Epithelial cell of esophagus (primary cell): Measurements from ENCODE around the gene CERS4.

Experiments
- DNase-seq: peaks from one replicate; pipeline ENCODE4 v3.0.0; 2010; ENCODE audit warnings: low read depth
- H3K4me3 ChIP-seq: 2 replicates; pipeline ENCODE4 v1.5.1; 2011; ENCODE audit warnings: mild to moderate bottlenecking, low read length, control low read depth
- TF ChIP-seq, protein P1 (sequence below): IDR thresholded peaks from 2 replicates; pipeline ENCODE4 v1.5.1; 2011; ENCODE audit warnings: low read depth, mild to moderate bottlenecking, low read length, control low read depth, inconsistent platforms; ENCODE audit not compliant: insufficient read depth; ENCODE audit errors: missing control alignments

The CERS4 gene

DNA sequence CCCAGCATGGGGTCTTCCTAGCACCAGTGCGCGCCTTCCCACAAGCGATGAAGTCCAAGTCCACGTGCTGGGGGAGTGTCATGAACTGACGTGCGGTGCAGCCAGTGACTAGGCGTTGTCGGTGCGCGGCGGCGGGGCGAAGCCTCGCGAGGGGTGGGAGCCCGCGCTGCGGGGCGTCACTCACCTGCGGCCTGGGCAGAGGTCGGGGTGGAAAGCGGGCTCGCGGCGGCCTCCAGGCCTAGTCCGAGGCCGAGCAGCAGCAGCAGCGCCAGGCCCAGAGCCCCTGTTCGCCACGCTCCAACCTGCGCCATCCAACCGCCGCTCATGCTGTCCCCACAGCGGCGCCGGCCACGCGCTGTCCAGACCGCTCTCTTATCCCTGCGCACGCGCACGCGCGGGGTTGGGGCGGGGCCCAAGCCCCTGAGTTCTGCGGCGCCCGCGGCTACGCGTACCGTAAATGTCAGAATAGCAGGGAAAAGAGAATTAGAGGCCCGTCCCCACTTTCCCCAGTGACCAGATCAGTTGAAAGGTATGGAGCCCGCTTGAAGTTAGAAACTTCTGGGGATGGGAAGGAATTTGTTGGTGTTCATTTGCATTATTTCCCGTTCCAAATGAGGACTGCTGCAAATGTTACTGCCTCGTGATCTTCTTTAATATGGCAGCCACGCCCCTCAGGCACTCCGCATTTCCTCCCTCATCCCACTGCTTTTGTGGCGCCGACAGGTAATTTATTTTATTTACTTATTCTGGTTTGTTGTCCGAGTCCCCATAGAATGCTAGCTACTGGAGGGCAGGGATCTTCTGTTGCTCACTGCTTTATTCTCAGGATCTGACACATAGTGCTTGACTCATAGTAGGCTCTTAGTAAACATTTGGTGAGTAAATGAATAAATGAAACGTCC is 99.0 kb downstream of the CERS4 start, which contains the start of gene CD320:
CD320 (minus strand) TSS at position 394 of the 902 bp plus-strand sequence; CDS start at position 326, 68 bp downstream.
- TF ChIP-seq, protein P1, sequence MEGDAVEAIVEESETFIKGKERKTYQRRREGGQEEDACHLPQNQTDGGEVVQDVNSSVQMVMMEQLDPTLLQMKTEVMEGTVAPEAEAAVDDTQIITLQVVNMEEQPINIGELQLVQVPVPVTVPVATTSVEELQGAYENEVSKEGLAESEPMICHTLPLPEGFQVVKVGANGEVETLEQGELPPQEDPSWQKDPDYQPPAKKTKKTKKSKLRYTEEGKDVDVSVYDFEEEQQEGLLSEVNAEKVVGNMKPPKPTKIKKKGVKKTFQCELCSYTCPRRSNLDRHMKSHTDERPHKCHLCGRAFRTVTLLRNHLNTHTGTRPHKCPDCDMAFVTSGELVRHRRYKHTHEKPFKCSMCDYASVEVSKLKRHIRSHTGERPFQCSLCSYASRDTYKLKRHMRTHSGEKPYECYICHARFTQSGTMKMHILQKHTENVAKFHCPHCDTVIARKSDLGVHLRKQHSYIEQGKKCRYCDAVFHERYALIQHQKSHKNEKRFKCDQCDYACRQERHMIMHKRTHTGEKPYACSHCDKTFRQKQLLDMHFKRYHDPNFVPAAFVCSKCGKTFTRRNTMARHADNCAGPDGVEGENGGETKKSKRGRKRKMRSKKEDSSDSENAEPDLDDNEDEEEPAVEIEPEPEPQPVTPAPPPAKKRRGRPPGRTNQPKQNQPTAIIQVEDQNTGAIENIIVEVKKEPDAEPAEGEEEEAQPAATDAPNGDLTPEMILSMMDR, result no peak
- DNase-seq, result peak; percentile 89
- peak within 1 kb of the TSS; percentile 59 for H3K4me3 ChIP-seq

DNA sequence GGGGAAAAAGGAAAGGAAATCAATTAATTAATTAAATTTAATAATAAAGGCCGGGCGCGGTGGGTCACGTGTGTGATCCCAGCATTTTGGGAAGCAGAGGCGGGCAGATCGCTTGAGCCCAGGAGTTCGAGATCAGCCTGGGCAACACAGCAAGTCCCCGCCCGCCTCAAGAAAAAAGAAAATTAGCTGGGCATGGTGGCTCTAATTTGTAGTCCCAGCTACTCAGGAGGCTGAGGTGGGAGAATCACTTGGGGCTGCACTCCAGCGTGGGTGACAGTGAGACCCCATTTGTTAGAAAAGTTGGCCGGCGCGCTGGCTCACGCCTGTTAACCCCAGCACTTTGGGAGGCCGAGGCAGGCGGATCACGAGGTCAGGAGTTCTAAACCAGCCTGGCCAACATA is 99.7 kb downstream of the CERS4 start:
- no peak for DNase-seq
- H3K4me3 ChIP-seq, result peak overlapping the region; percentile 59
- TF ChIP-seq, protein P1, result no peak

DNA sequence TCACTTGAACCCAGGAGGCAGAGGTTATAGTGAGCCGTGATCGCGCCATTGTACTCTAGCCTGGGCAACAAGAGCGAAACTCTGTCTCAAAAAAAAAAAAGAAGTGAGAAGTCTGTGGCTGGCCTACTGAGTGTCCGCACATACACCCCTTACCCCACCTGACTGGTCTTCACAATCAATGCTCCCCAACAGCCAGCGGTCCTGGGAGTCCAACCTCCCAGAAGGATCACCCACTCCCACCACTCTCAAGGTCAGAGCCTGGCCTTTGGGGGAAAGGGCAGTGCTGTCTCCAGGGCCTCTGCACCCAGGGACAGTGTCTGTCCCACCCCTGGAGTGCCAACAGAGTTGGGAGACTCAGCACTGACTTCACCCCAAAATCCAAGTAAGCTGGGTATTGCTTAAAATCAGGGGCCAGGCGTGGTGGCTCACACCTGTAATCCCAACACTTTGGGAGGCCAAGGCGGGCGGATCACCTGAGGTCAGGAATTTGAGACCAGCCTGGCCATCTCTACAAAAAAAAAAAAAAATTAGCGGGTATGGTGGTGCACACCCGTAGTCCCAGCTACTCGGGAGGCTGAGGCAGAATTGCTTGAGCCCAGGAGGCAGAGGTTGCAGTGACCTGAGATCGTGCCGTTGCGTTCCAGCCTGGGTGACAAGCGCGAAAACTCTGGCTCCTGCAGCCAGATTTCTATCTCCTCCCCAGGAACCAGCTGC is 101.3 kb downstream of the CERS4 start:
- no peak overlapping the region for H3K4me3 ChIP-seq
- TF ChIP-seq, protein P1, result no peak
- no peak for DNase-seq

DNA sequence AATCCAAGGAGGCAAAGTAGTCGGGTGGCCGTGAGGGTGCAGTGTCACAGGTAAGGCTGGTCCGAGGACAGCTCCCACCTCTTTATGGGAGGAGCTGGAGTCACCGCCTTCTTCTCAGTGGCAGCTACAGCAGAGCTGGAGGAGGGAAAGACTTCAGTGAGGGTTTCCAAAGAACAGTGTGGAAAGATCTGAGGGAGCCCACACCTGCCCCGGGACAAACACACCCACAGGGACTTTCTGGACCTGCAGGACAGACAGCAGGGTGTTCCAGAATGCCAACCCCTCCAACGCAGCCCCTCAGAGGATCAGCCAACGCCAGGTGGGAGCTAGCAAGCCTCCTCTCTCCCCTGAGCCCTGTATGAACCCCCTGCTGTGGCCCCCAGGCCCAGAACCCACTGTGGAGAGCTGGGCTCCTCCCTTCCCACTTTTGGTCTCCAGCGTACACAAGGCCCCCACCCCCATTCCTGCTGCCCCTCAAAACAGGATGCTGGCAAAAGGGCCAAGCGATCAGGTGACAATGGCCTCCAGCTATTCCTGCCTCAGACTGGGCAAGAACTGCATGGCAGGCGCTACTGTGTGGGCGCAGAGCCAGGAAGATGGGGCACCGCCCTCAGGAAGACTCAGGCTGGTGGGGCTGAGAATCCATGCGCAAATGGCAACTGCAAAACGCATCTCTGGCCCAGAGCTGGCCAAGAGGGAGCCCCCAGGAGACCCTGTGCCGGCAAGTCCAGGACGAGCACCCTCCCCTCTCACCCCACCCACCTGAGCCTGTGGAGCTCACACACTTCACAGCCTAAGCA is 102.5 kb downstream of the CERS4 start:
- TF ChIP-seq, protein P1, result no peak
- no peak overlapping the region for H3K4me3 ChIP-seq
- DNase-seq, result no peak
